HG03066 (cell line): ENCODE measurements around the gene ZBTB17.
"Not testable (repeated sequence)": the region's sequence is repeated elsewhere in the genome, so short reads cannot be mapped to it uniquely, and the experiment has no call there.

ENCODE experiments used
- ATAC-seq: cut with Tn5 transposase; IDR thresholded peaks from one replicate; pipeline ENCODE4 v1.9.1; 2021; ENCODE audit warnings: low read depth; ENCODE audit not compliant: unreplicated experiment

The ZBTB17 gene

DNA sequence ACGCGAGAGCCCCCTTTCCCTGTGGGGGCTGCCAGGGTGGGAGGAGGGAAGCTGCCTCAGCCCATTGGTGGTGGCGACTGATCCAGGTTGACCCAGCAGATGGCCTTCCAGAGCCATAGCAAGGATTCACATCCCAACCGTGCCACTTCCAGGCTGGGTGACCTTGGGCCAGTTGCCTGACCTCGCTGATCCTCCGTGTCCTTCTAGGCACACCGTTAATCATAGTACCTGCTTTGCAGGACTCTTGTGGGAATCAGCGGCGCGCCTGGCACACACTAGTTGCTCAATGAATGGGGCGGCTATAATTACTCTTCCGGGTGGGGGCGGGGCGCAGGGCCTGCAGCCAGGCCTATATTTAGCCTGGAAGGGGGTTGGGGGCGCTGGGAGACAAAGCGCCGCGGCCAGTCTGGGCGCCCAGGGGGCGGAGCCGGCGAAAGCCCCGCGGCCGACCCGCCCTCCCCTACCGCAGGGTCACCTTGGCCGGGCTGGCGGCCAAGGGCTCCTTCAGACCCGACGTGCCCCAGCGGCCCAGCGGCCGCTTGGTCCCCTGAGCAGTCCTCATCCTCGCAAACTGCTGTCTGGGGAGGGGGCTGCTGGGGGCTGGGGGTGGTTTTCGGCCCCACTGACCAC lies 36.8 kb upstream of the ZBTB17 start:
- ATAC-seq, result no peak

DNA sequence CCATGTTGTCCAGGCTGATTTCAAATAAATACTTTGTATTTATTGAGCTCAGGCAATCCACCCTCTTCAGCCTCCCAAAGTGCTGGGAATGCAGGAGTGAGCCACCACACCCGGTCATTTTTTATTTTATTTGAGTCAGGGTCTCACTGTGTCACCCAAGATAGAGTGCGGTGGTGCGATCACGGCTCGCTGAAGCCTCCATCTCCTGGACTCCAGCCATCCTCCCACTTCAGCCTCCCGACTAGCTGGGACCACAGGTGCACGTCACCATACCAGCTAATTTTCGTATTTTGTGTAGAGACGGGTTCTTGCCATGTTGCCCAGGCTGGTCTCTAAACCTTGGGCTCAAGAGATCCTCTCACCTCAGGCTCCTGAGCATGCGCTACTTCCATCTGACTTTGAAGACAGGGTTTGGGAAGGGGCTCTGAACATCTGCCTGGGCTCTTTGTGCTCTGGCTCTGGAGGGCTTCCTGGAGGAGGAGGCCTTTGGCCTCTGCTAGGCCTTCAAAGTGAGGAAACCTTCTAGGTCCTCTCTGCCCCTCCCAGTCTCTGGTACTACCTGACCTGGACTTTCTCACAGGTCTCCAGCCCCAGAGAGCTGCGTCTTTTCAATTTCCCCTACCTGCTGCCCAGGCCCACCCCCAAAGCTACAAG lies 36.2 kb upstream of the ZBTB17 start:
- no peak for ATAC-seq

DNA sequence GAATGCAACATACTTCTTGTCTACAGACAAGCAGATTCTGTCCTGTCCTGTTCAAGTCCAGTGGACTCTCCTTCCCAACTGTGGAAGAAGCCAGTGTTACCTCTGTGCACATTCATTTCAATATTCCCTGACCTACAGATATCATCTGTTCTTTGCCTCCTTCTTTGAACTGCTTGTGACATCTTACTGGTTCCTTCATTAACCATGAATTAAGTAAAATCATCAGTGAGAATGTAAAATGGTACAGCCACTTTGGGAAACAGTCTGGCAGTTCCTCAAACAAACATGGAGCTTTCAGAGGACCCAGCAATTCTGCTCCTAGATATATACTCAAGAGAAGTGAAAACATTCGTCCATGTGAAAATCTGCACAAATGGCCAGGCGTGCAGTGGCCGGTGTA lies 34.9 kb upstream of the ZBTB17 start:
- no peak for ATAC-seq

DNA sequence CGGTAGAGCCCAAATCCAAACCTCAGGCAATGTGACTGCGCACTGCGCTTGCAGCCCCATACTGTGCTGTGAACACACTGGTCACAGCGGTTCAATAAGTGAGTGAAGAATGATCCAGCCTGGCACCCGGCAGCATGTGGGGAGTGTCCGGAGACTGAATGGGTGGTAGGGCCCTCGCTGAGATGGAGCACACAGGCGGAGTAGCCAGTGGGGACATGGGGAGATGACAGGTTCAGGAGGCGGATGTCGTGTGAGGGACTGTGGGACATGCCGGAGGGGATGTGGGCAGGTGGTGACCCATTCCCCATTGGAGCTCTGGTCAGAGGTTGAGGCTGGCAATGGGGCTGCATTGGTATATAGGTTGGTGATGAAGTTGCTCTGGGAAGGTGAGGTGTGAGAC lies 33.8 kb upstream of the ZBTB17 start:
- no peak for ATAC-seq

DNA sequence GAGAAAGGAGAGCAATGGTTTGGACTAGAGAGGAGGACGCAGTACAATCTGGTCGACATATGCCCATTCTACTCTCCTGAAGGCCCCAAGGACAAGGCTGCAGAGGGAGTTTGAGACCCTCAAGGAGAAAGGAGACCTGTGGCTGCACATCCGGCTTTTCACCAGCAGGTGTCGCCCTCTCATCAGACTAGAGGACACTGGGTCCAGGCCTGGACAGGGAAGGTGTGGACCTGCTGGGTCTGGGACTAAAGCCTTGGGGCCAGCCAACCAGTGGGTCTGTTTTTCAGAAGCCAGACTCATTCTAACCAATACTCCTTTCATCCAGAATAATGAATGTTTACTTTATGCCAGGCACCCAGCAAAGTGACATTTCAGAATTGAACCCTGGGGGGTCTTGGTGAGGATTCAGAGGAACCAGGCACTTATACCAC lies 33.1 kb upstream of the ZBTB17 start:
- no peak for ATAC-seq

DNA sequence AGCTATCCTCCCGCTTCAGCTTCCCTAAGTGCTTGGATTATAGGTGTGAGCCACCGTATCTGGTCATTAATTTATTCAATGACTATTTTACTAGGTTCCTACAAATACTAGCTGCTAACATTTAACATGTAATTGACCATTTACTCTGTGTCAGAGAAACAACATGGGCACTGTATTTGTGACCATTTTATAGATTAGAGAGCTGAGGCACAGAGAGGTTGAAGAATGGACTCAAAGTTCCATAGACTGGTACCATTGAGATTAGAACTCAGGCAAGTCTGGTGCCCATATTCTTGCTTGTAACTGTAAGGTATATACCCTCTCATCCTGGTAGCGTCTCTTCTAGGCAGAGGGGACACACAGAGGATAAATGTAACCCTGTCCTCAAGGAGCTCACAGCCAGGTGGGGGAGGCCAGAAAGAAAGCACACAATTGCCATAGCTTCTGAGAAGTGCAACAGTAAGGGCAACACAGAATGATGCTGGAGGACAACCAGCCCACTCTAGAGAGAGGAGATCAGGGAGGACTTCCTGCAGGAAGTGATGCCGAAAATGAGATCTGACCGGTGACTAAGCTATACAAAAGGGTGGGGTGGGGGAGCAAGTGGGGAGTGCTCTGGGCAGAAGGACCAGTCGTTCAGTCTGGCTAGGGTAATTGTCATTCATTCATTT lies 31.9 kb upstream of the ZBTB17 start:
- ATAC-seq, result no peak

DNA sequence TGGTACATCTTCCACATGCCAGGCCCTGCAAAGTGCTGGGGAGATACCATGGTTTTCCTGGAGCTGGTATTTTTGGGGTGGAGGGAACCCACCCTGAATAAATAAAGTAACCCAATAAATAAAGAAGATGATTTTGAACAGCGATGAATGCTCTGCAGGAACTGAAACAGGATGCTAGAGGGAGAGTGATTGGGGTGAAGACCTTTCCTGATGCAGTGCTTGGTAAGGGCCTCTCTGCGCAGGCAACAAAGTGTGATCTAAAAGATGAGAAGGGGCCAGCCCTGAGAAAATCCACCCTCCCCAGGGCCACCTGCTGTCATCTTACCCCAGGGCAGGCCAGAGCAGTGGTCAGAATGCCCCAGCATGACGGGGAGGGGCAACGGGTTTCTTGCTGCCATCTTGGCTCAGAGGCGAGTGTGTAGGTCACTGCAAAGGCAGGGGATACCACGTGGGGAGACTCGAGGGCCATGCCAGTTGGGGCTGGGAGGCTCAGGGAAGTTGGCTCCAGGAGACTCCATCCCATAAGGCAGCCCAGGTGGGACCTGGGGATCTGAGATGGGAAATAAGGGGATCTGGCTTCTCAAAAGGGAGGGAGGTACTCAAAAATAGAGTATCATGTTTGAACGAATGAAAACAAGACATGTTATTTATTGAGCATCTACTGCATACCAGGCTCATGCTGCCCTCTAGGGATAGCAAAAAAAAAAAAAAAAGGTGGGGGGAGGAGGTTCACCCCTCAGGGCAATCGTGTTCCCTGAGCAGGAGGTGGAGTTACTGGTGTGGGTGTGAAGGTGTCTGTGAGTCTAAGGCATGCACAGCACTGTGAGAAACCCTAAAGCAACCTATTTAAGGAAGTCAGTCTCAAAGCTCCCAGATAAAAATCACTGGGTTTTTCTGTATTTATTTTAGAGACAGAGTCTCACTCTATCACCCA lies 30.9 kb upstream of the ZBTB17 start:
- no peak for ATAC-seq

DNA sequence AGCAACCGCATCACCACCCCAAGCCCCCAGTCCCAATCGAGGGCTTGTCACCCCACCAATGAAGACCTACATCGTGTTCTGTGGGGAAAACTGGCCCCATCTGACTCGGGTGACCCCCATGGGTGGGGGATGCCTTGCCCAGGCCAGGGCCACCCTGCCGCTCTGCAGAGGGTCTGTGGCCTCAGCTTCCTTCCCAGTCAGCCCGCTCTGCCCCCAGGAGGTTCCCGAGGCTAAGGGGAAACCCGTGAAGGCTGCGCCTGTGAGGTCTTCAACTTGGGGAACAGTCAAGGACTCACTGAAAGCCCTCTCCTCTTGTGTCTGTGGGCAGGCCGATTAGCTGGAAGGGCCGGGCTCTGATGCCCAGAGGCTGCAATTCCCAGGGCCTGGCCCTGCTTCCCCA lies 30.1 kb upstream of the ZBTB17 start:
- ATAC-seq, result no peak

DNA sequence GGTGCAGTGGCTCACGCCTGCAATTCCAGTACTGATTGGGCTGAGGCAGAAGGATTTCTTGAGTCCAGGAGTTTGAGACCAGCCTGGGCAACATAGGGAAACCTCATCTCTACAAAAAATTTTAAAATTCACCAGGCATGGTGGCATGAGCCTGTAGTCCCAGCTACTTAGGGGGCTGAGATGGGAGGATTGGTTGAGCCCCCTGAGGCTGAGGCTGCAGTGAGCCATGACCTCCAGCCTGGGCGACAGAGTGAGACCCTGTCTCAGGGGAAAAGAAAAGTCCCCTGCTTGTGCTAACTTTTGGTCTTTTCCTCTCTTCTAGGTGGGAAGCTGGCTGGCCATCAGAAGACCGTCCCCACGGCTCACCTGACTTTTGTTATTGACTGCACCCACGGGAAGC lies 29.7 kb upstream of the ZBTB17 start:
- no peak for ATAC-seq

DNA sequence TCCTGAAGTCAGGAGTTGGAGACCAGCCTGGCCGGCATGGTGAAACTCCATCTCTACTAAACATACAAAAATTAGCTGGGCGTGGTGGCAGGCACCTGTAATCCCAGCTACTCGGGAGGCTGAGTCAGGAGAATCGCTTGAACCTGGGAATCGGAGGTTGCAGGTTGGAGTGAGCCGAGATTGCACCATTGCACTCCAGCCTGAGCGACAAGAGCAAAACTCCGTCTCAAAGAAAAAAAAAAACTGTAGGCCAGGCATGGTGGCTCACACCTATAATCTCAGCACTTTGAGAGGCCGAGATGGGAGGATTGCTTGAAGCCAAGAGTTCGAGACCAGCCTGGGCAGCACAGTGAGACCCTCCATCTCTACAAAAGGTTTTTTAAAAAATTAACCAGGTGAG lies 25.4 kb upstream of the ZBTB17 start:
- ATAC-seq, result not testable (repeated sequence)

DNA sequence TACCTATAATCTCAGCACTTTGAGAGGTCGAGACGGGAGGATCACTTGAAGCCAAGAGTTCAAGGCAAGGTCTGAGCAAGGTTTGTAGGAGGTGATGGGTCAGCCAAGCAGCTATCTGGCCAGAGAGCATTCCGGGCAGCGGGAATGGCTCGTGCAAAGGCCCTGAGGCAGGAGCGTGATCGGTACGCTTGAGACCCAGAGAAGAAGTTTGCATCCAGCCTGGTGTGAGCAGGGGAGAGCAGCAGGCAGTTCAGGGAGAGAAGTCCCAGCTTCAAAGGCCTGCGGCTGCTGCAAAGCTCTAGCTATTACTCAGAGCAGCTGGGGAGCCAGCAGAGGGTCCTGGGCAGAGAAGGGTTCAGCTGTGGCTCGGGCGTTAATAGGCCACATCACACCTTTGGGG lies 23.0 kb upstream of the ZBTB17 start:
- no peak for ATAC-seq

DNA sequence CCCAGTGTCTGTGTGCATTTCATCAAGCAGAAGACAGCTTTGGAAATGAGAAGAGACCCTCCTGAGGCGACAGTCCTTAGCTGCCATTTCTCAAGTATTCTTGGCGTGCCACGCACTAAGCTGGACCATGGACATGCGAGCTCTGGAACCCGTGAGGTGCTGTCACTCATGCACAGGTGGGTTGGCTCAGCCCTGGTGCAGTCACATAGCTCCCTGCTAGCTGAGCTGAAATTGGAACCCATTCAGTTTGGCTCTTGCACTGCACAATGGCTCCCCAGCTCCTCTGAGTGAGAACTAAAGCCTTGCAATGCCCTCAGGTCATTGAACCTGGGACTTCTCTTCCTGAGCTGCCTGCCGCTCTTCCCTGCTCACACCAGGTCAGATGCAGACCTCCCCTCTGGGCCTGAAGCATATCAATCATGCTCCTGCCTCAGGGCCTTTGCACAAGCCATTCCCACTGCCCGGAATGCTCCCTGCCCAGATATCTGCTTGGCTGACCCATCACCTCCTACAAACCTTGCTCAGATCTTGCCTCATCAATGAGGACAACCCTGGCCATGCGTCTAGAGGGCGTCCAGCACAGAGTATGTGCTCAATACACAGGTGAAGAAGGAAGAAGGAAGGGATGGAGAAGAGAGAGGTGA lies 21.9 kb upstream of the ZBTB17 start:
- no peak for ATAC-seq

DNA sequence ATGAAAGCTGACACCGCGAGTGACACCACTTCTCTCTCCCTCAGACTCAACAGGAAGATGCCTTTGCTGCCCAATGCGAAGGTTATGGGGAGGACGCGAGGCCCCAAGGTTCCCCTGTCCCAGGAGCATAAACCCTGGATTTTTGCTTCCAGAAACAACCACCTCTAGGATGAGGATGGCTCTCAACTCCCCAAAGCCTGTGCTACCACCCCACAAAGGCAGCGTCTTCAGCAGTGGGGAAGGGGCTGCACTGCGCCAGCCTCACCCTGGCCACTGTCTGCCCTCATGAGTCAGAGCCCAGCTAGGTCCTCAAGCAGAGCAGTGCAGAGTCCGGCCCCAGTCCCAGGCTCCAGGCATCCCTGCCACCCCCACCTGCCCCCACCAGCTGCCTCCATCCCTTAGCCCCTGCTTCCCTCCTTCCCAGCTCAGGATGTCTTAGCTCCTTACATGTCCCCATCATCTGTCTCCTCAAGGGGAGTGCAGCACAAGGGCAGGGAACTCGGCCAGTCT lies 21.2 kb upstream of the ZBTB17 start:
- no peak for ATAC-seq

DNA sequence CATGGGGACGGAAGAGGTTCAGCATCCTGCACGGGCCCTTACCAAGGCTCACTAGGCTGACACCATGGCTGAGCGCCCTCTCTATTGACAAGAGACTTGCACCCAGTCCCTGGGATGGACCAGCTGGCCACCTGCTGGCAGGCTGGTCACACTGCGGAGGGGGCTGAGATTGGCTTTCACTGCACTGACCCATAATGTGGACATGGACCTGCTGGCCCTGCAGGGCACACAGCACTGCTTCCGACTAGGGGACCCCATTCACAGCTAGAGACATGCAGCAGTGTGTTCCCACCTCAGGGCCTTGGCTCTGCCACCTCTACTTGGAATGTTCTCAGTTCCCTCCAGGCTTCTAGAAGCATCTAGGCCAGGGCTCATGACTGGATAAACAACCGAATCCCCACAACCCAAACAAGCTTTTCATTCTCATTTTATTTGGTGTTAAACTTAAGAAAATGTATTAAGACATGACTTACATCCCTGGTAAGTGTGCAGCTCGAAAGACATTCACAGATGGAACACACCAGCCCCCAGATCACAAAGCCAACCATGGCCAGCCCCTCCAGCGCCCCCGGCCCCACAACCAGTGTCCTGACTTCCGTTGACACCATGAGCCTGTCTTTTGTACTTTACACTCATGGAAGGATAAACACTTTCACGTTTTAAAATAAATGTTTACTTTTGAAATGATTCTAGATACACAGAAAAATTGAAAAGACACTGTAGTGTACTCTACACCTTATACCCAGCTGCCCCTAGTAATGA lies 18.9 kb upstream of the ZBTB17 start:
- ATAC-seq, result no peak

DNA sequence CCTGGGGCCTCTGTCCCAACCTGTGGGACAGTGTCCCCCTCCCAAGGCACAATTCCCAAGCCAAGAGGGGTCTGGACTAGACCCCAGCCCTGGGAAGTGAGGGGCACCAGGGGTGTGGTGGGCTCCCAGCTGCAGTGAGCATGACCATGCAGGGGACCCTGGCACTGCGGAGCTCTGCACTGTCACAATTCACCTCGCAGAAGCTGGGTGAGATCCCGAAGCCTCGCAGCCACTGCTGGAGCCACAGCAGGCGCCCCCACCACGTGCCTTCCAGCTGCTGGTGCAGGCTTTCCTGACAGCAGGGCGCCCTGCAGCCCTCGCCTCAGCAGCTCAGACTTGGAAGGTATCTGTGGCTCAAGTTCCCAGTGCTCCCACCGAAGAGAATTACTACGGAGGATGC lies 18.2 kb upstream of the ZBTB17 start:
- no peak for ATAC-seq

DNA sequence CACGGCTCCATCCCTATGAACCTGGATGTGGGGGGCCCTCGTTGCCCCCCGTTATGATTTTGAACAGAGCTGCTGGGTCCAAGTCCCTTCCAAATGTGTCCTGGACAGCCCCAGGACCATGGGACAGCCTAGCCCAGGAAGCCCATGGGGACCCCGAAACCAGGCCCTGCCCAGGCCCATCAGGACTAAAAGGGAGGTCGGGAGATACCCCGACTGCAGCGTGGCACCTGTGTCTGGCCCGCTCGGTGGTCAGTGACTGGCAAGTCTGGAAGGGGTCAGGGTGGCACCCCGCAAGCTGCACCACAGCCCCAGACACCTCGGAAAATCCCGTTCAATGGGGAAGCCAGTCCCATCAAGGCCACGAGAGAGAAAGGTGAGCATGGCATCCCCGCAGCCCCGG lies 17.8 kb upstream of the ZBTB17 start:
- no peak for ATAC-seq

DNA sequence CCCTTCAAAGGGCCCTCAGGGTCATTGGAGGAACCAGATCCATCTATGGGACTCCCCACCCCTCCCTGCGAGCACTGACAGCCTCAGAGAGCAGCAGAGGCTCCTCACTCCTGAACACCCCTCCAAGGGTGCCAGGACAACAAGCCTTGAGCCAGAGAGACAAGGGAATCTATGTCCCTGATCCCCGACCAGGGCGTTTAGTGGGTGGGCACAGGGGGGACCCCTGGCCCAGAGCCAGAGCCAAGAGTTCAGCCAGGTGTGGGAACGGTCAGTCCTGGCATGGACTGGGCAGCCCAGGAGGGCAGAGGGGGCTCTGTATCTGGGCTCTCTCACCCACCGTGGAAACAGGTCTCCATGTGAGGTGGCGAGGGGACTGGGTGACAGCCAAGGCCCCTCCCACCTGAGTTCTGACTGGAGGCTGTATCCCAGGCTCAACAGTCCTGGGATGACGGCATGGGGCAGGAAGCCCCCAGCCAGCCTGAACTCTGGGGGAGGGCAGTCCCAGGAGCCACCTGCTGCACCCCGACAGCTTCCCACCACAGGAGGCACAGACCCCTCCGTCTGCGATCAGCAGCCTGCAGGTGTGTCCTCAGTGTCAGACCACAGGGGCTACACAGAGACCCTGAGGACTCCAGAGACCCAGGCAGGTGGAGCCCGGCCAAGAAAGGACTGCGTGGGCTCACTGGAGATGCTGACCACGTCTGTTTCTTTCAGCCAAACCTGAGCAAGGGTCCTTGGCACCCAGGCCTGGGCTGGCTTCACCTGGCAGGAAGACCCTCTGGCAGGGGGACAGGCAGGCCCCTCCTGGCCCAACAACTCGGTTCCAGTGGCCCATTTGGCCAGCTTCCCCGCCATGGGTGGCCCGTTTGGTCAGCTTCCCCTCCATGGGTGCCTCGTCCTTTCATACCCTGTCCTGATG lies 16.9 kb upstream of the ZBTB17 start:
- no peak for ATAC-seq

DNA sequence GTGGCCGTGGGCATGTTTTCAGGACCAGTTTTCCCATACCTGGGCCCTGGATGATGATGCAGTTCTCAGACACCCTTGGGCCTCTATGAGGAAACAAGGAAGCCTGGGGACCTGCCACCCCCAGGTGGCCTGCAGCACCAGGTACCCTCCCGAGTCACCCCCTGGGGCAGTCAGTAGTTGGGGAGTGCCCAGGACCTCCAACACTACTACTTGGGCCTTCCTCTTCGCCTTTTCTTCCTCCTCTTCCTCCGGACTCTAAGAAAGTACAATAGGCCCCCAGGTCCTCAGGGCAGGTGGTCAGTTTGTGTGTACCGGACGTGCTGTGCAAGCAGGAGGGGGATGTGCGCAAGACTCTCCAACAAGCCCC lies 16.3 kb upstream of the ZBTB17 start:
- ATAC-seq, result no peak
